IPS DF 6.9 (cell line): ENCODE data around the gene MDFIC.
"Not testable (repeated sequence)": the region's sequence is repeated elsewhere in the genome, so short reads cannot be mapped to it uniquely, and the experiment has no call there.

Experiments
- DNase-seq: peaks from one replicate; pipeline ENCODE4 v3.0.0-alpha.2; 2013; ENCODE audit warnings: low read depth, low spot score
- H3K27ac ChIP-seq: one replicate; pipeline ENCODE4 v1.5.1; 2013; ENCODE audit warnings: low read length, control low read depth
- H3K27me3 ChIP-seq: 2 replicates; pipeline ENCODE4 v1.6.1; 2013; ENCODE audit warnings: mild to moderate bottlenecking, low read length; ENCODE audit not compliant: control insufficient read depth, insufficient read depth
- H3K36me3 ChIP-seq: 2 replicates; pipeline ENCODE4 v1.6.1; 2013; ENCODE audit warnings: low read length; ENCODE audit not compliant: control insufficient read depth, insufficient read depth
- H3K4me1 ChIP-seq: 2 replicates; pipeline ENCODE4 v1.6.1; 2013; ENCODE audit warnings: low read length; ENCODE audit not compliant: control insufficient read depth, insufficient read depth
- H3K4me3 ChIP-seq: 2 replicates; pipeline ENCODE4 v1.5.1; 2013; ENCODE audit warnings: mild to moderate bottlenecking, low read length
- H3K9me3 ChIP-seq: 2 replicates; pipeline ENCODE4 v1.6.1; 2013; ENCODE audit warnings: low read length, inconsistent platforms; ENCODE audit not compliant: control insufficient read depth, insufficient read depth
- WGBS: extraction: QIAGEN DNeasy Blood & Tissue Kit; methylation state at CpG from one replicate; pipeline ENCODE4 v1.1.7; 2013; ENCODE audit warnings: mixed read lengths, missing lambda C conversion rate; ENCODE audit not compliant: insufficient read length, insufficient coverage; 5-methylcytosine and 5-hydroxymethylcytosine counted together

Gene MDFIC, protein sequence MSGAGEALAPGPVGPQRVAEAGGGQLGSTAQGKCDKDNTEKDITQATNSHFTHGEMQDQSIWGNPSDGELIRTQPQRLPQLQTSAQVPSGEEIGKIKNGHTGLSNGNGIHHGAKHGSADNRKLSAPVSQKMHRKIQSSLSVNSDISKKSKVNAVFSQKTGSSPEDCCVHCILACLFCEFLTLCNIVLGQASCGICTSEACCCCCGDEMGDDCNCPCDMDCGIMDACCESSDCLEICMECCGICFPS

GRCh38 chr7:114922026-114922651 lies at the start of gene MDFIC:
Gene MDFIC, plus strand, starts transcription at chr7:114922094. Its CDS starts 940 bp downstream, at chr7:114923034.
- Histone ChIP-seq H3K36me3 (no peaks in the 10 kb centered on the region), H3K9me3 (no peaks in the 10 kb centered on the region), H3K27me3 (no peaks in the 10 kb centered on the region), H3K4me1 (no peaks in the 10 kb centered on the region), H3K4me3 (peak within 1 kb of the TSS; percentile 77), H3K27ac (no peak within 1 kb of the TSS)
- WGBS, result no CpG with 5 or more reads among the region's 55 CpGs
- no peak for DNase-seq

DNA sequence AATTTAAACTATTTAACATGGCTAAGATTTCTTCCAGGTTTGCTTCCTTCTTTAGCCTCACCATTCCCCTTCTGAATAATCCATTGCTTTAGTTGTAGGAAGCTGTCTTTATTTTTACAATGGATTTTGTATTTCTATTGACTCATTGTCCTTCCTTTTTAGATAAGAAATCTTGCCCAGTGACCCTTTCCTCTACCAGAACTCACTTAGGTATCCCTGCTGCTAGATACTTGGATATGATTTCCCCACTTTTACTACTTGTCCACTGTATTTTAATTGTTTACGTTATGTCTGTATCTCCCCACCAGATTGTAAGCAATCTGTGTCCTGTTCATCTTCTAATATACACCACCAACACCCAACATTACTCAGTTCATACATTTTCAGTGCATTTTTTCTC lies 47.7 kb upstream of the MDFIC start:
- DNase-seq, result no peak
- Histone ChIP-seq H3K4me3 (no peak overlapping the region), H3K27ac (no peak overlapping the region), H3K9me3 (no peaks in the 10 kb centered on the region), H3K36me3 (no peaks in the 10 kb centered on the region), H3K27me3 (no peaks in the 10 kb centered on the region), H3K4me1 (no peaks in the 10 kb centered on the region)
- WGBS, result no CpG with 5 or more reads among the region's 1 CpG

- Histone ChIP-seq H3K36me3 (no peaks in the 10 kb centered on the region), H3K4me3 (no peak overlapping the region), H3K4me1 (no peaks in the 10 kb centered on the region), H3K9me3 (no peaks in the 10 kb centered on the region), H3K27ac (no peak overlapping the region), H3K27me3 (no peaks in the 10 kb centered on the region)
- DNase-seq, result no peak
Observed at GRCh38 chr7:114875186-114875585, 46.7 kb upstream of the MDFIC start.

- no peak for DNase-seq
- no CpG with 5 or more reads among the region's 1 CpG for WGBS
- Histone ChIP-seq H3K4me3 (no peak overlapping the region), H3K36me3 (no peaks in the 10 kb centered on the region), H3K27me3 (no peaks in the 10 kb centered on the region), H3K27ac (no peak overlapping the region), H3K4me1 (no peaks in the 10 kb centered on the region), H3K9me3 (no peaks in the 10 kb centered on the region)
Observed at GRCh38 chr7:114879554-114879953, 42.3 kb upstream of the MDFIC start.

GRCh38 chr7:114885836-114886235 lies 36.1 kb upstream of the MDFIC start:
- no peak for DNase-seq
- H3K4me1 ChIP-seq, result no peaks in the 10 kb centered on the region
- H3K4me3 ChIP-seq, result no peak overlapping the region
- no peaks in the 10 kb centered on the region for H3K36me3 ChIP-seq
- no peaks in the 10 kb centered on the region for H3K9me3 ChIP-seq
- no peak overlapping the region for H3K27ac ChIP-seq
- no peaks in the 10 kb centered on the region for H3K27me3 ChIP-seq

GRCh38 chr7:114886241-114886640 lies 35.7 kb upstream of the MDFIC start:
- no peak overlapping the region for H3K27ac ChIP-seq
- H3K27me3 ChIP-seq, result no peaks in the 10 kb centered on the region
- no CpG with 5 or more reads among the region's 2 CpGs for WGBS
- no peak overlapping the region for H3K4me3 ChIP-seq
- no peaks in the 10 kb centered on the region for H3K9me3 ChIP-seq
- no peaks in the 10 kb centered on the region for H3K36me3 ChIP-seq
- no peaks in the 10 kb centered on the region for H3K4me1 ChIP-seq
- no peak for DNase-seq

DNA sequence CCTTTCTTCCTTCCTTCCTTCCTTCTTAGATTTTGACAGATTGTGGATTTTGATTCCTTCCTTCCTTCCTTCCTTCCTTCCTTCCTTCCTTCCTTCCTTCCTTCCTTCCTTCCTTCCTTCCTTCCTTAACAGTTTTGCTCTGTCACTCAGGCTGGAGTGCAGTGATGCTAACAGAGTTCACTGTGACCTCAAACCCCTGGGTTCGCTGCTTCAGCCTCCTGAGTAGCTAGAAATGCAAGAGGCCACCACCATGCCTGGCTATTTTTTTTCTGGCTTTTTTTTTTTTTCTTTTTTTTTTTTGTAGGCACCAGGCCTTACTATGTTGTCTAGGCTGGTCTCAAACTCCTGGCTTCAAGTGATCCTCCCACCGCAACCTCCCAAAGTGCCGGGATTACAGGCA lies 32.8 kb upstream of the MDFIC start:
- H3K4me1 ChIP-seq, DNase-seq, H3K27ac ChIP-seq, H3K36me3 ChIP-seq, H3K9me3 ChIP-seq, H3K27me3 ChIP-seq, H3K4me3 ChIP-seq: not testable (repeated sequence)
- no CpG with 5 or more reads among the region's 3 CpGs for WGBS

DNA sequence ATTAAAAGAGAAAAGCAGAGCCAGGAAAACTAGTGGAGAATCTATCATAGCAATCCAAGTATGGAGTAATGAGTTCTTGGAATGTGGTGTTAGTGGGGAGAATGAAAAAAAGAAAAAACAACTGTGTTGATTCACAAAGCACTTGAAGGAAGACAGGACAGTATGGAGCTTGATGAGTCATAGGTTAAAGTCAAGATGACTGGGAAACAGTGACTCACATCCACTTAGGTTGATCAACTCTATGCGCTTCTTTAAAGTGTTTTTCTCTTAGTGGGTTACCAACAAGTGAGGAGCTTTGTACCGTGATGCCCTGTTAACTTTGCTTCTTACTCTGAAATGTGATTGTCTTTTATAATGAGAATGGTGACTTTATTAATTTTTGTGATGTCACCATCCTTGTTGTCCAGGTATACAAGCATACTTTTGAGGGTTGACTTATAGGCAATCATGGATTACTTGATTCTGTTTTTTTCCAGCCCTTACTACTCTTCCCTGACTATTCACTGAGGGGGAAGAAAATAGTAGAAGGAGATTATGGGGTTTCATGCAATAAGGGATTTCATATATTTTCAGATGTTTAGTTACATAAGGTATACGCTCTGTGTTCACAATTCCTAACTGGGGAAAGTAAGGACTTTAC lies 32.1 kb upstream of the MDFIC start:
- Histone ChIP-seq H3K27me3 (no peaks in the 10 kb centered on the region), H3K4me1 (no peaks in the 10 kb centered on the region), H3K9me3 (no peaks in the 10 kb centered on the region), H3K4me3 (no peak overlapping the region), H3K36me3 (no peaks in the 10 kb centered on the region), H3K27ac (no peak overlapping the region)
- DNase-seq, result no peak
- no CpG with 5 or more reads among the region's 3 CpGs for WGBS

DNA sequence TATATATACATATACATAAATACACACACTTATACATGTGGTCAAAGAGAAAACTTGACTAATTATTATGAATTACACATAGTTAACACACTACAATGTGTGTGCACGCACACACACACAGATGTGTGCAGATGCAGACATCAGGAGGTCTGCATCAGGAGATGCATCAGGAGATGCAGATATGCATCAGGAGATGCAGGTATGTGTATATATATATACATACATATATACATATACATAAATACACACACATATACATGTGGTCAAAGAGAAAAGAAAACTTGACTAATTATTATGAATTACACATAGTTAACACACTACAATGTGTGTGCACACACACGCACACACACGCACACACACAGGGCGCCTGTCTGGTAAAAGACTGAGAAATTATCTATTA lies 31.3 kb upstream of the MDFIC start:
- Histone ChIP-seq H3K27me3 (no peaks in the 10 kb centered on the region), H3K9me3 (no peaks in the 10 kb centered on the region), H3K27ac (no peak overlapping the region), H3K4me1 (no peaks in the 10 kb centered on the region), H3K4me3 (no peak overlapping the region), H3K36me3 (no peaks in the 10 kb centered on the region)
- no peak for DNase-seq
- WGBS, result no CpG with 5 or more reads among the region's 4 CpGs

DNA sequence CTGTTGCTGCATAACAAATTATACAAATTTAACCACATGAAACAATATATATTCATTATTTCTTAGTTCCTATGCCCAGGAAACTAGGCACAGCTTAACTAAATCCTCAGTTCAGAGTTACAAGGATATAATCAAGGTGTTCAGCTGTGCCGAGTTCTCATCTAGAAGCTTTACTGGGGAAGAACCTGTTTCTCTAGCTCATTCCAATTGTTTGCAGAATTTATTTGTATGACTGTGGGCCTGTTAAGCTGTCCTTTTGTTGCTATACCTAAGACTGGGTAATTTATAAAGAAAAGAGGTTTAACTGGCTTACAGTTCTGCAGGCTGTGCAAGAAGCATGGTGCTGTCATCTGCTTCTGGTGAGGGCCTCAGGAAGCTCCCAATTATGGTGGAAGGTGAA lies 21.8 kb upstream of the MDFIC start:
- no peak for DNase-seq
- H3K9me3 ChIP-seq, result no peaks in the 10 kb centered on the region
- H3K4me1 ChIP-seq, result no peaks in the 10 kb centered on the region
- H3K36me3 ChIP-seq, result no peaks in the 10 kb centered on the region
- no peak overlapping the region for H3K27ac ChIP-seq
- no peaks in the 10 kb centered on the region for H3K27me3 ChIP-seq
- H3K4me3 ChIP-seq, result no peak overlapping the region
- WGBS, result no CpG with 5 or more reads among the region's 1 CpG

- Histone ChIP-seq H3K36me3 (no peaks in the 10 kb centered on the region), H3K9me3 (no peaks in the 10 kb centered on the region), H3K4me1 (no peaks in the 10 kb centered on the region), H3K4me3 (no peak overlapping the region), H3K27ac (no peak overlapping the region), H3K27me3 (no peaks in the 10 kb centered on the region)
- no peak for DNase-seq
- WGBS, result no CpG with 5 or more reads among the region's 1 CpG
Observed at GRCh38 chr7:114901771-114902170, 20.1 kb upstream of the MDFIC start.
